HepG2 (cell line): Measurements from ENCODE around the gene VEGFA. TPM values are rescaled to one million over a fixed set of nuclear protein-coding genes. Genes with fewer than 3 reads are reported as not detected.

ENCODE experiments used
- CHD2 ChIP-seq: IDR thresholded peaks from 2 replicates; pipeline ENCODE4 v1.6.1; 2011; ENCODE audit warnings: low read depth, low read length, improper control_type of control experiment
- HNF1A ChIP-seq, 2 experiments: sonication (generic) in 1 of 2; formaldehyde crosslinking in 1 of 2; IDR thresholded peaks; 2 replicates each; pipeline versions ENCODE4 v1.4.0 to v1.6.1; 2016 to 2020; ENCODE audit warnings: borderline replicate concordance in 1 of 2, low read depth in 1 of 2, mild to moderate bottlenecking in 1 of 2, missing genetic modification reagents in 1 of 2
- PITX1 ChIP-seq: sonication (generic); formaldehyde crosslinking; IDR thresholded peaks from 2 replicates; pipeline ENCODE4 v1.5.1; 2020; ENCODE audit warnings: mild to moderate bottlenecking, missing genetic modification reagents
- REST ChIP-seq, 2 experiments: IDR thresholded peaks; 2 replicates each; pipeline ENCODE4 v1.6.1; 2011 to 2012; ENCODE audit warnings: low read length in 2 of 2, borderline replicate concordance in 1 of 2, low read depth in 1 of 2, mild to moderate bottlenecking in 1 of 2, moderate library complexity in 1 of 2
- SMARCE1 ChIP-seq: fragments of 450-650 bp; IDR thresholded peaks from 2 replicates; pipeline ENCODE4 v1.6.1; 2017; ENCODE audit warnings: borderline replicate concordance
- ZFAT ChIP-seq: sonication (generic); formaldehyde crosslinking; conservative IDR thresholded peaks from 2 replicates; pipeline ENCODE4 v1.8.1; 2023; ENCODE audit warnings: missing genetic modification reagents, inconsistent platforms
- ZHX2 ChIP-seq, 2 experiments: sonication (generic) in 1 of 2; formaldehyde crosslinking in 1 of 2; IDR thresholded peaks; 2 replicates each; pipeline versions ENCODE4 v1.6.1 to v1.9.0; 2014 to 2022; ENCODE audit warnings: antibody characterized with exemption in 1 of 2, borderline replicate concordance in 1 of 2, inconsistent platforms in 1 of 2, low read depth in 1 of 2, missing genetic modification reagents in 1 of 2
- ZNF230 ChIP-seq: sonication (generic); formaldehyde crosslinking; IDR thresholded peaks from 2 replicates; pipeline ENCODE4 v1.4.0; 2020; ENCODE audit warnings: mild to moderate bottlenecking, missing genetic modification reagents
- ZNF543 ChIP-seq: sonication (generic); formaldehyde crosslinking; IDR thresholded peaks from 2 replicates; pipeline ENCODE4 v1.4.0; 2020; ENCODE audit warnings: mild to moderate bottlenecking, missing genetic modification reagents
- polyA plus RNA-seq, 8 experiments: library from polyadenylated mRNA; depleted of rRNA in 3 of 8; stranded (reverse) in 7 of 8; unstranded in 1 of 8; fragments of >200 nt; fragmentation: Illumina TruSeq in 4 of 8; extraction: Trizol in 4 of 8; gene quantifications; 2 replicates each; pipeline versions ENCODE4 v1.2.1 to v1.2.3, GENCODE V29; 2011 to 2016; ENCODE audit warnings: low read depth in 4 of 8, missing spikeins in 1 of 8, mixed read lengths in 1 of 8; ENCODE audit not compliant: insufficient read depth in 1 of 8
- total RNA-seq, 5 experiments: library from RNA; depleted of rRNA; stranded (reverse); fragments of >200 nt; fragmentation: Illumina TruSeq; extraction: Trizol; gene quantifications; 2 replicates each; pipeline ENCODE4 v1.2.3, GENCODE V29; 2016; ENCODE audit warnings: low read depth in 1 of 5

The VEGFA gene
- total and polyA plus RNA-seq, 2 of the 13 experiments (the other 11 are each of a cell fraction or from before 2014, with no cell fraction given): 68.1 to 629 TPM

- TF ChIP-seq SMARCE1: no peak
- no peak for TF ChIP-seq CHD2
- TF ChIP-seq HNF1A (IDR thresholded peaks at IDR 0.05; ENCODE audit: low read depth): no peak
- TF ChIP-seq HNF1A (CRISPR knock-in tag; IDR thresholded peaks at IDR 0.05; ENCODE audit: borderline replicate concordance): no peak
- no peak for TF ChIP-seq ZFAT
- TF ChIP-seq ZNF230 (CRISPR knock-in tag): peak; percentile 21; the same call in 1 of the 2 replicates
- no peak for TF ChIP-seq ZHX2 (IDR thresholded peaks at IDR 0.05; ENCODE audit: low read depth)
- no peak for TF ChIP-seq ZHX2 (CRISPR knock-in tag; IDR thresholded peaks at IDR 0.05; ENCODE audit: borderline replicate concordance)
- peak; percentile 12; the same call in 1 of the 2 replicates for TF ChIP-seq PITX1 (CRISPR knock-in tag)
- no peak for TF ChIP-seq ZNF543
- no peak for TF ChIP-seq REST (IDR thresholded peaks at IDR 0.05; ENCODE audit: borderline replicate concordance in 1 of 2, low read depth in 1 of 2, low read length in 2 of 2)
These were observed 4.2 kb downstream of the VEGFA start (continued) for GRCh38 chr6:43773980-43774775.
